ENCODE measurements around the gene KDM6A. TPM values are rescaled to one million over a fixed set of nuclear protein-coding genes. Genes with fewer than 3 reads are reported as not detected.
"Not testable (repeated sequence)": the region's sequence is repeated elsewhere in the genome, so short reads cannot be mapped to it uniquely, and the experiment has no call there.

The KDM6A gene
- total RNA-seq, 2 donors from 2014 or later = 16.9 to 18.2 TPM

DNA sequence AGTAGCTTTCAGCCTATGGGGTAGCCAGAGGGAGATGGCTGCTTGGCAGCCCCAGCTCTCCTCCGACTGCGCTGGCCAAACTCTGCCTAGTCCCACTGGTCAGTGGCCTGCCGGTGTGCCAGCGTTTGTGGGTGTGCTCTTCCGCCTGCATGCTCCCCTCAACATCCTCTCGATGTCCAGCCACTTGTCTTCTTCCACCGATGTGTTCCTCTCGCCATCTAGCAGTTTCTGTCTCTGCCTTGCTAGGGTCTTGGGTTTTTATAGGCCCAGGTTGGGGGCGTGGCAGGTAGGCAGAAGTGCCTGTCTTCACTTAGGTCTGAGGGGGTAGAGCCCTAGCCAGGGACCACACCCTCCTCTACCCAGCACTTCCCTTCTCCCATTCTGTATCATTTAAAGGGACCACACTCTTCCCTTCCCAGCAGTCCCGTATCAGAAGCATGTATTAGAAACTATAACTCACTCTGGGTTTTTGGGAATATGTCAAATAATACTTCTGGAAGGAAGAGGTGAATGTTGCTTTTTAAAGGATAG is 124.4 kb downstream of the KDM6A start:
- Histone ChIP-seq H3K9me3 (no peaks in the 10 kb centered on the region), H3K4me3 (no peak overlapping the region), H3K36me3 (no peaks in the 10 kb centered on the region), H3K27me3 (no peaks in the 10 kb centered on the region), H3K27ac (no peak overlapping the region), H3K4me1 (peaks cover 0 to 32% of the 10 kb centered on the region in 2 donors)
- TF ChIP-seq, protein P1, sequence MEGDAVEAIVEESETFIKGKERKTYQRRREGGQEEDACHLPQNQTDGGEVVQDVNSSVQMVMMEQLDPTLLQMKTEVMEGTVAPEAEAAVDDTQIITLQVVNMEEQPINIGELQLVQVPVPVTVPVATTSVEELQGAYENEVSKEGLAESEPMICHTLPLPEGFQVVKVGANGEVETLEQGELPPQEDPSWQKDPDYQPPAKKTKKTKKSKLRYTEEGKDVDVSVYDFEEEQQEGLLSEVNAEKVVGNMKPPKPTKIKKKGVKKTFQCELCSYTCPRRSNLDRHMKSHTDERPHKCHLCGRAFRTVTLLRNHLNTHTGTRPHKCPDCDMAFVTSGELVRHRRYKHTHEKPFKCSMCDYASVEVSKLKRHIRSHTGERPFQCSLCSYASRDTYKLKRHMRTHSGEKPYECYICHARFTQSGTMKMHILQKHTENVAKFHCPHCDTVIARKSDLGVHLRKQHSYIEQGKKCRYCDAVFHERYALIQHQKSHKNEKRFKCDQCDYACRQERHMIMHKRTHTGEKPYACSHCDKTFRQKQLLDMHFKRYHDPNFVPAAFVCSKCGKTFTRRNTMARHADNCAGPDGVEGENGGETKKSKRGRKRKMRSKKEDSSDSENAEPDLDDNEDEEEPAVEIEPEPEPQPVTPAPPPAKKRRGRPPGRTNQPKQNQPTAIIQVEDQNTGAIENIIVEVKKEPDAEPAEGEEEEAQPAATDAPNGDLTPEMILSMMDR (IDR thresholded peaks at IDR 0.05) = no peak
- DNase-seq (ENCODE audit: low spot score) = no peak

DNA sequence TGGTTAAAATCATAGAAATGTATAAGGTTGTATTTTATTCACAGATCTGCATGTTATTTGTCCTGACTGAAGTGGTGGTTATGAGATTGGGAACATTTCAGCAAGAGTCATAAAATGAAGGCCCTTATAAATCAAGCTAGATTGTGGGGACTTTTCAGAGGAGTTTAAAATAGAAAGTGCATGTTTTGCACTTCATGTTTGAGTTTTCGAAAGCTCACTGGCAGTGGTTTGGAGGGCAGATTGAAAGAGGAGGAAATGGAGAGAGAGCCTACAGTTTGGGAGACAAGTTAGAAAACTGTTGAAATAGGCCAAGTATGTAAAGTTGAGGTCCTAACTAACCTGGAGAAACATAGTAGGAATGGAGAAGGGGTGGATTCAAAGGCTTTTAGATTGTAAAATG is 124.9 kb downstream of the KDM6A start:
- no peak for DNase-seq (ENCODE audit: low spot score)
- TF ChIP-seq, protein P1 (IDR thresholded peaks at IDR 0.05) = no peak
- Histone ChIP-seq H3K9me3 (no peaks in the 10 kb centered on the region), H3K4me1 (peaks cover 0 to 32% of the 10 kb centered on the region in 2 donors), H3K27me3 (no peaks in the 10 kb centered on the region), H3K36me3 (no peaks in the 10 kb centered on the region), H3K4me3 (no peak overlapping the region), H3K27ac (no peak overlapping the region)

DNA sequence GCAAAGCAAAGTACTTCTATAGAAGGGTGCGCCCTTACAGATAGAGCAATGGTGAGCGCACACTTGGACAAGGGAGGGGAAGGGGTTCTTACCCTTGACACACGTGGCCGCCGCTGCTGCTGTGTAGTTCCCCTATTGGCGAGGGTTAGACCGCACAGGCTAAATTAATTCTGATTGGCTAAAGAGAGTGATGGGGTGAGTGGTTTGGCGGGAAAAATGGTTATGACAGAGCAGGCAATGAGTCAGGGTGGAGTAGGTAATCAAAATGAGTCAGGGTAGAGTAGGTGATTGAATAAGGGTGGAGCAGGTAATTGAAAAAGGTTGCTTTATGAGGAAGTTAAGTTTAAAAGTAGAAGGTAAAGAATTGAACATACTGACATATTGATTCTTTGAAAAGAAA is 126.2 kb downstream of the KDM6A start:
- H3K27ac ChIP-seq; H3K4me3 ChIP-seq; H3K27me3 ChIP-seq; H3K9me3 ChIP-seq; DNase-seq (ENCODE audit: low spot score); H3K36me3 ChIP-seq: not testable (repeated sequence)
- peaks cover 0 to 32% of the 10 kb centered on the region in 2 donors for H3K4me1 ChIP-seq

GRCh38 chrX:44999872-45000271 is 126.9 kb downstream of the KDM6A start:
- not testable (repeated sequence) for H3K9me3 ChIP-seq; H3K36me3 ChIP-seq; H3K27ac ChIP-seq; H3K4me3 ChIP-seq; H3K27me3 ChIP-seq; DNase-seq (ENCODE audit: low spot score)
- peaks cover 0 to 32% of the 10 kb centered on the region in 2 donors for H3K4me1 ChIP-seq

- Histone ChIP-seq H3K27me3 (no peaks in the 10 kb centered on the region), H3K9me3 (peaks cover 0 to 1% of the 10 kb centered on the region in 2 donors), H3K4me1 (peaks cover 0 to 32% of the 10 kb centered on the region in 2 donors), H3K4me3 (no peak overlapping the region), H3K36me3 (no peaks in the 10 kb centered on the region), H3K27ac (no peak overlapping the region)
- DNase-seq (ENCODE audit: low spot score) = no peak
- TF ChIP-seq, protein P1 (IDR thresholded peaks at IDR 0.05) = no peak
Observed at GRCh38 chrX:45001048-45001447, 128.1 kb downstream of the KDM6A start.

DNA sequence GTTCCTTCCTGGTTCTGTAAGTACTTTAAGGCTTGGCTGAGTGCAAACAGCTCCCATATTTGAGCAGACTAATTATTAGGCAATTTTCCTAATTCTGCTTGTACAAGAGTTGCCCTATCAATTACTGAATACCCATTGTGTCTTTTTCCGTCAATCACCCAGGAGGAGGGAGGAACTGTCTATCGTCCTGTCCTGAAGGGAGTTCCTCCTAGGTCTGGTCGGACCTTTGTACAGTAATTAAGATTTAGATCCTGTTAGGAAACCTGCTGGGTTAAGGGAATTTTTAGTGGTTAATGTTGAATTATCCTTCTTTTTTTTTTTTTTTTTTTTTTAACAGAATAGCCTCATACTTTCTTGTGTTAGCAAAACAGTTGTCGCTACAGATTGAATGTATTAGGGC is 130.1 kb downstream of the KDM6A start:
- H3K4me1 ChIP-seq = peaks cover 0 to 20% of the 10 kb centered on the region in 2 donors
- no peak overlapping the region for H3K27ac ChIP-seq
- DNase-seq (ENCODE audit: low spot score) = no peak
- no peaks in the 10 kb centered on the region for H3K27me3 ChIP-seq
- H3K4me3 ChIP-seq = no peak overlapping the region
- H3K36me3 ChIP-seq = no peaks in the 10 kb centered on the region
- TF ChIP-seq, protein P1 (IDR thresholded peaks at IDR 0.05) = no peak
- H3K9me3 ChIP-seq = peaks cover 0 to 6% of the 10 kb centered on the region in 2 donors
